Measurements from ENCODE around the gene HYLS1.

Gene HYLS1

DNA sequence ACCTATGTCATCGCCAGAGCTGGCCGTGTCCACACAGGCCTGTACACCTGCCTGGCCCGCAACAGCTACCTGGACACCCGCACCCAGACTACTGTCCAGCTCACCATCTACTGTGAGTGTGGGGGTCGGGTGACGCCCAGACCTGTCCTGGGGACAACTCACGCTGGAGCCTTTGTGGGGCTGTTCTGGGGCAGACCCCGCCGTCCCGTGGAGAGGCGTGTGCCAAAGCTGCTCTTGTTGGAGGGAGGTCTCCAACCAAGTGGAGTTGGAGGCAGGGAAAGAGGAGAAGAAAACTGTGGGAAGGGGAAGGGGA, 62.7 kb downstream of the HYLS1 start:
- no peak for DNase-seq

Data from C1 segment of cervical spinal cord (tissue), 14 donors.